ENCODE measurements around the gene COL23A1. TPM values are rescaled to one million over a fixed set of nuclear protein-coding genes. Genes with fewer than 3 reads are reported as not detected.

Gene COL23A1
- total and polyA plus RNA-seq, 2 donors (not counting 1 experiment from before 2014, with no cell fraction given): not detected

- DNase-seq (ENCODE audit: low read depth in 2 of 2): no peak
- Histone ChIP-seq H3K27ac (ENCODE audit: insufficient read depth, low read length) (peak overlapping the region; percentile 78), H3K9me3 (ENCODE audit: control insufficient read depth, insufficient read depth, low read depth, low read length) (no peaks in the 10 kb centered on the region), H4K20me1 (ENCODE audit: control insufficient read depth, extremely low read depth, insufficient read depth, low read length) (peaks cover 14% of the 10 kb centered on the region), H3K4me3 (replicated peaks in 1 of 4; ENCODE audit: control extremely low read depth in 1 of 4, insufficient read depth in 1 of 4, low read depth in 3 of 4, low read length in 4 of 4) (peak overlapping the region; percentile 66 to 98 (median 84)), H3K36me3 (ENCODE audit: control insufficient read depth, insufficient read depth, low read length) (peaks cover 20% of the 10 kb centered on the region), H3K4me1 (ENCODE audit: control insufficient read depth, extremely low read depth, insufficient read depth, low read length) (peaks cover 19% of the 10 kb centered on the region), H3K79me2 (ENCODE audit: control insufficient read depth, insufficient read depth, low read length) (peaks cover 43% of the 10 kb centered on the region), H2AFZ (ENCODE audit: low read length) (peak overlapping the region; percentile 93), H3K4me2 (ENCODE audit: extremely low read depth, insufficient read depth, low read length) (peak overlapping the region; percentile 94), H3K9ac (ENCODE audit: insufficient read depth, low read length) (peak overlapping the region; percentile 94), H3K27me3 (ENCODE audit: control insufficient read depth, insufficient read depth, low read length) (no peaks in the 10 kb centered on the region)
- TF ChIP-seq EZH2 (IDR thresholded peaks at IDR 0.05; ENCODE audit: low read length, missing control alignments): no peak
- TF ChIP-seq, protein P1, sequence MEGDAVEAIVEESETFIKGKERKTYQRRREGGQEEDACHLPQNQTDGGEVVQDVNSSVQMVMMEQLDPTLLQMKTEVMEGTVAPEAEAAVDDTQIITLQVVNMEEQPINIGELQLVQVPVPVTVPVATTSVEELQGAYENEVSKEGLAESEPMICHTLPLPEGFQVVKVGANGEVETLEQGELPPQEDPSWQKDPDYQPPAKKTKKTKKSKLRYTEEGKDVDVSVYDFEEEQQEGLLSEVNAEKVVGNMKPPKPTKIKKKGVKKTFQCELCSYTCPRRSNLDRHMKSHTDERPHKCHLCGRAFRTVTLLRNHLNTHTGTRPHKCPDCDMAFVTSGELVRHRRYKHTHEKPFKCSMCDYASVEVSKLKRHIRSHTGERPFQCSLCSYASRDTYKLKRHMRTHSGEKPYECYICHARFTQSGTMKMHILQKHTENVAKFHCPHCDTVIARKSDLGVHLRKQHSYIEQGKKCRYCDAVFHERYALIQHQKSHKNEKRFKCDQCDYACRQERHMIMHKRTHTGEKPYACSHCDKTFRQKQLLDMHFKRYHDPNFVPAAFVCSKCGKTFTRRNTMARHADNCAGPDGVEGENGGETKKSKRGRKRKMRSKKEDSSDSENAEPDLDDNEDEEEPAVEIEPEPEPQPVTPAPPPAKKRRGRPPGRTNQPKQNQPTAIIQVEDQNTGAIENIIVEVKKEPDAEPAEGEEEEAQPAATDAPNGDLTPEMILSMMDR (conservative IDR thresholded peaks at IDR 0.05 in 1 of 2, IDR thresholded peaks at IDR 0.05 in 1 of 2; ENCODE audit: low read depth in 1 of 2, low read length in 2 of 2): no peak
Measured at GRCh38 chr5:178203670-178204181, 386.5 kb downstream of the COL23A1 start.

GRCh38 chr5:178202541-178202940 lies 387.7 kb downstream of the COL23A1 start:
- Histone ChIP-seq H3K27ac (ENCODE audit: insufficient read depth, low read length) (no peak overlapping the region), H3K4me2 (ENCODE audit: extremely low read depth, insufficient read depth, low read length) (no peak overlapping the region), H3K9me3 (ENCODE audit: control insufficient read depth, insufficient read depth, low read depth, low read length) (no peaks in the 10 kb centered on the region), H3K4me1 (ENCODE audit: control insufficient read depth, extremely low read depth, insufficient read depth, low read length) (peaks cover 18% of the 10 kb centered on the region), H3K4me3 (replicated peaks in 1 of 4; ENCODE audit: control extremely low read depth in 1 of 4, insufficient read depth in 1 of 4, low read depth in 3 of 4, low read length in 4 of 4) (no peak overlapping the region), H3K27me3 (ENCODE audit: control insufficient read depth, insufficient read depth, low read length) (no peaks in the 10 kb centered on the region), H3K79me2 (ENCODE audit: control insufficient read depth, insufficient read depth, low read length) (peaks cover 31% of the 10 kb centered on the region), H2AFZ (ENCODE audit: low read length) (no peak overlapping the region), H3K36me3 (ENCODE audit: control insufficient read depth, insufficient read depth, low read length) (peaks cover 14% of the 10 kb centered on the region), H3K9ac (ENCODE audit: insufficient read depth, low read length) (no peak overlapping the region), H4K20me1 (ENCODE audit: control insufficient read depth, extremely low read depth, insufficient read depth, low read length) (peaks cover 9% of the 10 kb centered on the region)
- TF ChIP-seq, protein P1 (conservative IDR thresholded peaks at IDR 0.05 in 1 of 2, IDR thresholded peaks at IDR 0.05 in 1 of 2; ENCODE audit: low read depth in 1 of 2, low read length in 2 of 2): no peak
- TF ChIP-seq EZH2 (IDR thresholded peaks at IDR 0.05; ENCODE audit: low read length, missing control alignments): no peak
- DNase-seq (ENCODE audit: low read depth in 2 of 2): no peak

- Histone ChIP-seq H3K27ac (ENCODE audit: insufficient read depth, low read length) (no peak overlapping the region), H3K4me1 (ENCODE audit: control insufficient read depth, extremely low read depth, insufficient read depth, low read length) (peaks cover 13% of the 10 kb centered on the region), H3K27me3 (ENCODE audit: control insufficient read depth, insufficient read depth, low read length) (no peaks in the 10 kb centered on the region), H3K9me3 (ENCODE audit: control insufficient read depth, insufficient read depth, low read depth, low read length) (no peaks in the 10 kb centered on the region), H4K20me1 (ENCODE audit: control insufficient read depth, extremely low read depth, insufficient read depth, low read length) (peaks cover 7% of the 10 kb centered on the region), H3K36me3 (ENCODE audit: control insufficient read depth, insufficient read depth, low read length) (peaks cover 8% of the 10 kb centered on the region), H3K4me3 (replicated peaks in 1 of 4; ENCODE audit: control extremely low read depth in 1 of 4, insufficient read depth in 1 of 4, low read depth in 3 of 4, low read length in 4 of 4) (no peak overlapping the region), H3K9ac (ENCODE audit: insufficient read depth, low read length) (no peak overlapping the region), H2AFZ (ENCODE audit: low read length) (no peak overlapping the region), H3K4me2 (ENCODE audit: extremely low read depth, insufficient read depth, low read length) (no peak overlapping the region), H3K79me2 (ENCODE audit: control insufficient read depth, insufficient read depth, low read length) (peaks cover 24% of the 10 kb centered on the region)
- no peak for DNase-seq (ENCODE audit: low read depth in 2 of 2)
- no peak for TF ChIP-seq EZH2 (IDR thresholded peaks at IDR 0.05; ENCODE audit: low read length, missing control alignments)
- TF ChIP-seq, protein P1 (conservative IDR thresholded peaks at IDR 0.05 in 1 of 2, IDR thresholded peaks at IDR 0.05 in 1 of 2; ENCODE audit: low read depth in 1 of 2, low read length in 2 of 2): no peak
Measured at GRCh38 chr5:178201927-178202235, 388.3 kb downstream of the COL23A1 start.

Measured in fibroblast of lung (primary cell).